GM12878 (cell line): Measurements from ENCODE around the gene ATF6. TPM values are rescaled to one million over a fixed set of nuclear protein-coding genes. Genes with fewer than 3 reads are reported as not detected.

Experiments used
- BCL11A ChIP-seq: IDR thresholded peaks from 2 replicates; pipeline ENCODE4 v1.6.1; 2011; ENCODE audit warnings: low read depth, low read length
- BMI1 ChIP-seq: fragments of 450-650 bp; IDR thresholded peaks from 2 replicates; pipeline ENCODE4 v1.6.1; 2016; ENCODE audit warnings: mild to moderate bottlenecking, moderate library complexity, borderline replicate concordance
- CHD1 ChIP-seq: IDR thresholded peaks from 2 replicates; pipeline ENCODE4 v1.6.1; 2012; ENCODE audit warnings: low read depth, low read length, improper control_type of control experiment
- CREB1 ChIP-seq: IDR thresholded peaks from 2 replicates; pipeline ENCODE4 v1.6.1; 2012; ENCODE audit warnings: low read depth, mild to moderate bottlenecking, inconsistent platforms
- DPF2 ChIP-seq: fragments of 450-650 bp; IDR thresholded peaks from 2 replicates; pipeline ENCODE4 v1.6.1; 2017; ENCODE audit warnings: mild to moderate bottlenecking
- GABPA ChIP-seq: IDR thresholded peaks from 2 replicates; pipeline ENCODE4 v1.6.1; 2014; ENCODE audit warnings: antibody characterized with exemption, low read depth, mild to moderate bottlenecking, inconsistent platforms
- HDAC6 ChIP-seq: fragments of 200-600 bp; sonication (generic); IDR thresholded peaks from one replicate; pipeline ENCODE4 v1.8.0; 2017; ENCODE audit warnings: antibody characterized with exemption; ENCODE audit not compliant: unreplicated experiment
- IRF4 ChIP-seq: IDR thresholded peaks from 2 replicates; pipeline ENCODE4 v1.6.1; 2011; ENCODE audit warnings: low read depth, low read length
- MAX ChIP-seq: IDR thresholded peaks from 2 replicates; pipeline ENCODE4 v1.6.1; 2012; ENCODE audit warnings: low read depth, low read length, improper control_type of control experiment
- MYC ChIP-seq: IDR thresholded peaks from 2 replicates; pipeline ENCODE4 v1.6.1; 2011; ENCODE audit warnings: mild to moderate bottlenecking, low read length, moderate library complexity, inconsistent platforms; ENCODE audit not compliant: insufficient read depth, insufficient replicate concordance, insufficient read length, severe bottlenecking
- NBN ChIP-seq: fragments of 450-650 bp; IDR thresholded peaks from 2 replicates; pipeline ENCODE4 v1.6.1; 2016
- NFXL1 ChIP-seq: fragments of 450-650 bp; IDR thresholded peaks from 2 replicates; pipeline ENCODE4 v1.6.1; 2017; ENCODE audit warnings: antibody characterized with exemption, mild to moderate bottlenecking, borderline replicate concordance
- NR2C1 ChIP-seq: fragments of 450-650 bp; IDR thresholded peaks from 2 replicates; pipeline ENCODE4 v1.6.1; 2017; ENCODE audit warnings: antibody characterized with exemption, mild to moderate bottlenecking, moderate library complexity
- PBX3 ChIP-seq: IDR thresholded peaks from 2 replicates; pipeline ENCODE4 v1.6.1; 2011; ENCODE audit warnings: mild to moderate bottlenecking, low read depth, low read length, moderate library complexity; ENCODE audit not compliant: insufficient replicate concordance
- PML ChIP-seq: IDR thresholded peaks from 2 replicates; pipeline ENCODE4 v1.6.1; 2012; ENCODE audit warnings: low read length, inconsistent platforms
- POLR2A ChIP-seq: IDR thresholded peaks from 2 replicates; pipeline ENCODE4 v1.6.1; 2011; ENCODE audit warnings: low read depth, mild to moderate bottlenecking, low read length
- RUNX3 ChIP-seq: IDR thresholded peaks from 2 replicates; pipeline ENCODE4 v1.6.1; 2012; ENCODE audit warnings: low read length, inconsistent platforms
- SIX5 ChIP-seq: IDR thresholded peaks from 2 replicates; pipeline ENCODE4 v1.6.1; 2011; ENCODE audit warnings: mild to moderate bottlenecking, low read depth, low read length, moderate library complexity; ENCODE audit not compliant: severe bottlenecking
- TAF1 ChIP-seq: IDR thresholded peaks from 2 replicates; pipeline ENCODE4 v1.6.1; 2011; ENCODE audit warnings: mild to moderate bottlenecking, low read depth, low read length, borderline replicate concordance
- TCF12 ChIP-seq: IDR thresholded peaks from 2 replicates; pipeline ENCODE4 v1.6.1; 2011; ENCODE audit warnings: low read depth, mild to moderate bottlenecking, low read length
- TCF3 ChIP-seq: IDR thresholded peaks from 2 replicates; pipeline ENCODE4 v1.6.1; 2012; ENCODE audit warnings: low read depth, mild to moderate bottlenecking, low read length, borderline replicate concordance; ENCODE audit not compliant: insufficient read depth
- ZNF274 ChIP-seq: IDR thresholded peaks from one replicate; pipeline ENCODE4 v1.8.0; 2011; ENCODE audit not compliant: insufficient read length, insufficient read depth
- ZNF592 ChIP-seq: fragments of 450-650 bp; IDR thresholded peaks from 2 replicates; pipeline ENCODE4 v1.6.1; 2017; ENCODE audit warnings: mild to moderate bottlenecking, moderate library complexity
- polyA plus RNA-seq, 11 experiments: library from polyadenylated mRNA; depleted of rRNA in 4 of 11; unstranded in 6 of 11; stranded (reverse) in 5 of 11; fragments of >200 nt; fragmentation: Nextera tagmentation in 4 of 11; fragmentation: Illumina TruSeq in 1 of 11; extraction: Ambion mirVana in 4 of 11; extraction: Trizol in 1 of 11; gene quantifications; 1 replicate in 1 of 11; 2 replicates in 10 of 11; pipeline versions ENCODE4 v1.2.1 to v1.2.3, GENCODE V29; 2011 to 2016; ENCODE audit warnings: inconsistent platforms in 2 of 11, missing spikeins in 2 of 11, low read depth in 1 of 11
- total RNA-seq, 4 experiments: library from RNA; depleted of rRNA in 3 of 4; stranded (reverse); fragments of >200 nt in 3 of 4; fragmentation: Illumina TruSeq in 1 of 4; extraction: Trizol in 1 of 4; gene quantifications; 2 replicates each; pipeline versions ENCODE4 v1.2.1 to v1.2.3, GENCODE V29; 2013 to 2021
- TF ChIP-seq, protein P1 (sequence below): fragments of 450-650 bp; conservative IDR thresholded peaks from 2 replicates; pipeline ENCODE4 v1.6.1; 2017; ENCODE audit warnings: mild to moderate bottlenecking, moderate library complexity

The ATF6 gene
- total and polyA plus RNA-seq, 10 of the 15 experiments (the other 5 are each of a cell fraction or from before 2014, with no cell fraction given): 7.8 to 24.3 (median 14.7) TPM

- TF ChIP-seq, protein P1, sequence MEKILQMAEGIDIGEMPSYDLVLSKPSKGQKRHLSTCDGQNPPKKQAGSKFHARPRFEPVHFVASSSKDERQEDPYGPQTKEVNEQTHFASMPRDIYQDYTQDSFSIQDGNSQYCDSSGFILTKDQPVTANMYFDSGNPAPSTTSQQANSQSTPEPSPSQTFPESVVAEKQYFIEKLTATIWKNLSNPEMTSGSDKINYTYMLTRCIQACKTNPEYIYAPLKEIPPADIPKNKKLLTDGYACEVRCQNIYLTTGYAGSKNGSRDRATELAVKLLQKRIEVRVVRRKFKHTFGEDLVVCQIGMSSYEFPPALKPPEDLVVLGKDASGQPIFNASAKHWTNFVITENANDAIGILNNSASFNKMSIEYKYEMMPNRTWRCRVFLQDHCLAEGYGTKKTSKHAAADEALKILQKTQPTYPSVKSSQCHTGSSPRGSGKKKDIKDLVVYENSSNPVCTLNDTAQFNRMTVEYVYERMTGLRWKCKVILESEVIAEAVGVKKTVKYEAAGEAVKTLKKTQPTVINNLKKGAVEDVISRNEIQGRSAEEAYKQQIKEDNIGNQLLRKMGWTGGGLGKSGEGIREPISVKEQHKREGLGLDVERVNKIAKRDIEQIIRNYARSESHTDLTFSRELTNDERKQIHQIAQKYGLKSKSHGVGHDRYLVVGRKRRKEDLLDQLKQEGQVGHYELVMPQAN: peak; percentile 87
- TF ChIP-seq MAX (peak; percentile 30), NFXL1 (no peak), HDAC6 (no peak), ZNF592 (no peak), BCL11A (no peak), DPF2 (0 out of 2 replicates have a peak, but pooled peaks have one; percentile 46), CHD1 (no peak), NR2C1 (peak; percentile 71), MYC (peak; percentile 31), ZNF274 (no peak), TCF12 (peak; percentile 72; the same call in 1 of the 2 replicates), NBN (peak; percentile 90), PBX3 (peak; percentile 86), TAF1 (peak; percentile 79; the same call in 1 of the 2 replicates), CREB1 (peak; percentile 52; the same call in 1 of the 2 replicates), TCF3 (no peak), IRF4 (0 out of 2 replicates have a peak, but pooled peaks have one; percentile 11), SIX5 (peak; percentile 25), PML (peak; percentile 91), BMI1 (no peak), RUNX3 (peak; percentile 58), POLR2A (peak; percentile 96), GABPA (peak; percentile 71)
These were observed 16.4 kb upstream of the ATF6 start, which contains the start of gene DUSP12 (continued) for GRCh38 chr1:161749509-161750407.
